Testis (tissue), 2 donors: ENCODE measurements around the gene CCDC7.

Experiments used
- CTCF ChIP-seq, 3 experiments: fragments of 450-650 bp in 2 of 3; fragments of 200-600 bp in 1 of 3; sonication (generic) in 1 of 3; IDR thresholded peaks; one replicate each; pipeline ENCODE4 v1.5.1; 2016 to 2019; ENCODE audit warnings: antibody characterized with exemption in 3 of 3, mild to moderate bottlenecking in 2 of 3, moderate library complexity in 1 of 3
- POLR2A ChIP-seq: fragments of 450-650 bp; IDR thresholded peaks from one replicate; pipeline ENCODE4 v1.6.1; 2017; ENCODE audit warnings: antibody characterized with exemption, mild to moderate bottlenecking, moderate library complexity

GRCh38 chr10:32787690-32788284 is 341.8 kb downstream of the CCDC7 start:
- TF ChIP-seq CTCF (IDR thresholded peaks at IDR 0.05) (no peak), POLR2A (no peak)
